Measurements from ENCODE around the gene RASSF8.

The RASSF8 gene

GRCh38 chr12:25960143-25960542 lies 1.7 kb downstream of the RASSF8 start:
- no peak for DNase-seq (ENCODE audit: extremely low spot score, insufficient read length, low read depth)
- FAIRE-seq, result no peak

- DNase-seq (ENCODE audit: extremely low spot score, insufficient read length, low read depth) (no peak), FAIRE-seq (no peak)
Measured at GRCh38 chr12:25960961-25961360, 2.5 kb downstream of the RASSF8 start.

- FAIRE-seq (no peak), DNase-seq (ENCODE audit: extremely low spot score, insufficient read length, low read depth) (no peak)
Measured at GRCh38 chr12:25962932-25963525, 4.5 kb downstream of the RASSF8 start.

GRCh38 chr12:25965682-25966081 lies 7.2 kb downstream of the RASSF8 start:
- DNase-seq (ENCODE audit: extremely low spot score, insufficient read length, low read depth) (no peak), FAIRE-seq (no peak)

- FAIRE-seq, result no peak
- DNase-seq (ENCODE audit: extremely low spot score, insufficient read length, low read depth), result no peak
Measured at GRCh38 chr12:25970082-25970481, 11.6 kb downstream of the RASSF8 start.

- no peak for DNase-seq (ENCODE audit: extremely low spot score, insufficient read length, low read depth)
- no peak for FAIRE-seq
Measured at GRCh38 chr12:25970916-25971653, 12.6 kb downstream of the RASSF8 start.

- DNase-seq (ENCODE audit: extremely low spot score, insufficient read length, low read depth) (no peak), FAIRE-seq (no peak)
Measured at GRCh38 chr12:25971654-25972041, 13.2 kb downstream of the RASSF8 start.

GRCh38 chr12:25972783-25973182 lies 14.3 kb downstream of the RASSF8 start:
- DNase-seq (ENCODE audit: extremely low spot score, insufficient read length, low read depth), result no peak
- no peak for FAIRE-seq

GRCh38 chr12:25975179-25975578 lies 16.7 kb downstream of the RASSF8 start:
- no peak for DNase-seq (ENCODE audit: extremely low spot score, insufficient read length, low read depth)
- FAIRE-seq, result no peak

GRCh38 chr12:25975682-25976081 lies 17.2 kb downstream of the RASSF8 start:
- DNase-seq (ENCODE audit: extremely low spot score, insufficient read length, low read depth) (no peak), FAIRE-seq (no peak)

GRCh38 chr12:25976289-25976688 lies 17.8 kb downstream of the RASSF8 start:
- FAIRE-seq (no peak), DNase-seq (ENCODE audit: extremely low spot score, insufficient read length, low read depth) (no peak)

GRCh38 chr12:25977047-25977446 lies 18.6 kb downstream of the RASSF8 start:
- no peak for FAIRE-seq

GRCh38 chr12:25979059-25979458 lies 20.6 kb downstream of the RASSF8 start:
- FAIRE-seq (no peak), DNase-seq (ENCODE audit: extremely low spot score, insufficient read length, low read depth) (no peak)

More at GRCh38 chr12:25977047-25977446, 18.6 kb downstream of the RASSF8 start:
- no peak for DNase-seq (ENCODE audit: extremely low spot score, insufficient read length, low read depth)

- FAIRE-seq (no peak), DNase-seq (ENCODE audit: extremely low spot score, insufficient read length, low read depth) (no peak)
Measured at GRCh38 chr12:25979563-25979962, 21.1 kb downstream of the RASSF8 start.

- no peak for DNase-seq (ENCODE audit: extremely low spot score, insufficient read length, low read depth)
- FAIRE-seq, result no peak
Measured at GRCh38 chr12:25980035-25980434, 21.6 kb downstream of the RASSF8 start.

GRCh38 chr12:25981597-25981996 lies 23.1 kb downstream of the RASSF8 start:
- FAIRE-seq (no peak), DNase-seq (ENCODE audit: extremely low spot score, insufficient read length, low read depth) (no peak)

- no peak for FAIRE-seq
- no peak for DNase-seq (ENCODE audit: extremely low spot score, insufficient read length, low read depth)
Measured at GRCh38 chr12:25982416-25982815, 23.9 kb downstream of the RASSF8 start.

- no peak for FAIRE-seq
Measured at GRCh38 chr12:25983625-25984024, 25.1 kb downstream of the RASSF8 start.

GRCh38 chr12:25984759-25985158 lies 26.3 kb downstream of the RASSF8 start:
- no peak for DNase-seq (ENCODE audit: extremely low spot score, insufficient read length, low read depth)

More at GRCh38 chr12:25983625-25984024, 25.1 kb downstream of the RASSF8 start:
- DNase-seq (ENCODE audit: extremely low spot score, insufficient read length, low read depth), result no peak

GRCh38 chr12:25985316-25986175 lies 27.1 kb downstream of the RASSF8 start:
- DNase-seq (ENCODE audit: extremely low spot score, insufficient read length, low read depth) (no peak), FAIRE-seq (no peak)

More at GRCh38 chr12:25984759-25985158, 26.3 kb downstream of the RASSF8 start:
- FAIRE-seq, result no peak

GRCh38 chr12:25986180-25986579 lies 27.7 kb downstream of the RASSF8 start:
- no peak for DNase-seq (ENCODE audit: extremely low spot score, insufficient read length, low read depth)
- no peak for FAIRE-seq
